ENCODE results near the gene BRINP2.

DNA sequence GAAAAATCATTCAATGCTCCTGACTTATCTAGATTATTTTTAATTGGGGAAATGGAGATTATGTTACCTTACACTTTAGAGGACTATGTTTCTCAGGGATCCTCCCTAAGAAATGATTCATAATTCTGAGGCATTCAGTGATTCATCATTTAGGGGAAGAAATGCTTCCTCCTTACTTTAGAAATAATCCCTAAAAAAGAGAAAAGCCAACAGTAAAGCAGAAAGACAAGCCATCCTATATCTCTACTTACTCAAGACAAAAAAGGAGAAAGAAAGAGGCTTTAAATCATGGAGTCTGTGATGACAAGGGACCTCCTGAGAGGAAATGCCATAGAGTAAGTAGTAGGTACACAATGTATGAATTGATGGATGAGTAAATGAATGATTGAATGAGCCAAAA is 137.0 kb downstream of the BRINP2 start:
- TF ChIP-seq BACH1 (IDR thresholded peaks at IDR 0.05; ENCODE audit: low read length) (no peak), TBP (IDR thresholded peaks at IDR 0.05; ENCODE audit: low read depth, low read length) (no peak)
- TF ChIP-seq, protein P1, sequence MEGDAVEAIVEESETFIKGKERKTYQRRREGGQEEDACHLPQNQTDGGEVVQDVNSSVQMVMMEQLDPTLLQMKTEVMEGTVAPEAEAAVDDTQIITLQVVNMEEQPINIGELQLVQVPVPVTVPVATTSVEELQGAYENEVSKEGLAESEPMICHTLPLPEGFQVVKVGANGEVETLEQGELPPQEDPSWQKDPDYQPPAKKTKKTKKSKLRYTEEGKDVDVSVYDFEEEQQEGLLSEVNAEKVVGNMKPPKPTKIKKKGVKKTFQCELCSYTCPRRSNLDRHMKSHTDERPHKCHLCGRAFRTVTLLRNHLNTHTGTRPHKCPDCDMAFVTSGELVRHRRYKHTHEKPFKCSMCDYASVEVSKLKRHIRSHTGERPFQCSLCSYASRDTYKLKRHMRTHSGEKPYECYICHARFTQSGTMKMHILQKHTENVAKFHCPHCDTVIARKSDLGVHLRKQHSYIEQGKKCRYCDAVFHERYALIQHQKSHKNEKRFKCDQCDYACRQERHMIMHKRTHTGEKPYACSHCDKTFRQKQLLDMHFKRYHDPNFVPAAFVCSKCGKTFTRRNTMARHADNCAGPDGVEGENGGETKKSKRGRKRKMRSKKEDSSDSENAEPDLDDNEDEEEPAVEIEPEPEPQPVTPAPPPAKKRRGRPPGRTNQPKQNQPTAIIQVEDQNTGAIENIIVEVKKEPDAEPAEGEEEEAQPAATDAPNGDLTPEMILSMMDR (IDR thresholded peaks at IDR 0.05; ENCODE audit: control extremely low read depth in 1 of 3, insufficient read depth in 1 of 3, low read depth in 1 of 3, low read length in 3 of 3), result no peak

All from H1 (cell line).